ENCODE results near the gene SOBP.

GRCh38 chr6:107532706-107533105, 42.8 kb downstream of the SOBP start:
- TF ChIP-seq CTCF (conservative IDR thresholded peaks at IDR 0.05) (no peak), EZH2 (IDR thresholded peaks at IDR 0.05; ENCODE audit: low read depth) (no peak)

All from PC-9 (cell line).